Skeletal muscle satellite cell (primary cell): Measurements from ENCODE around the gene RPIA.
"Not testable (repeated sequence)": the region's sequence is repeated elsewhere in the genome, so short reads cannot be mapped to it uniquely, and the experiment has no call there.

Experiments
- H3K27me3 ChIP-seq: 2 replicates; pipeline ENCODE4 v1.7.0; 2013; ENCODE audit warnings: low read length; ENCODE audit not compliant: control insufficient read depth, insufficient read depth
- H3K36me3 ChIP-seq: 2 replicates; pipeline ENCODE4 v1.7.0; 2013; ENCODE audit warnings: mild to moderate bottlenecking, control low read depth, low read length; ENCODE audit not compliant: insufficient read depth
- H3K4me1 ChIP-seq: 2 replicates; pipeline ENCODE4 v1.7.0; 2013; ENCODE audit warnings: low read length; ENCODE audit not compliant: control insufficient read depth, insufficient read depth
- H3K4me2 ChIP-seq: 2 replicates; pipeline ENCODE4 v1.7.0; 2013; ENCODE audit warnings: mild to moderate bottlenecking, low read length
- H3K4me3 ChIP-seq: 2 replicates; pipeline ENCODE4 v1.7.0; 2013; ENCODE audit warnings: low read length
- H3K9ac ChIP-seq: 2 replicates; pipeline ENCODE4 v1.7.0; 2013; ENCODE audit warnings: mild to moderate bottlenecking, low read depth, low read length, moderate library complexity
- H3K9me3 ChIP-seq: replicated peaks from 2 replicates; pipeline ENCODE4 v1.7.0; 2013; ENCODE audit warnings: mild to moderate bottlenecking, control low read depth, low read length

The RPIA gene

GRCh38 chr2:88760819-88761598 is 69.5 kb downstream of the RPIA start:
- no peak overlapping the region for H3K4me2 ChIP-seq
- no peaks in the 10 kb centered on the region for H3K36me3 ChIP-seq
- H3K9me3 ChIP-seq, result no peaks in the 10 kb centered on the region
- peaks cover 17% of the 10 kb centered on the region for H3K27me3 ChIP-seq
- H3K4me1 ChIP-seq, result peaks cover 10% of the 10 kb centered on the region
- H3K9ac ChIP-seq, result no peak overlapping the region
- no peak overlapping the region for H3K4me3 ChIP-seq

GRCh38 chr2:88764141-88764849 is 72.8 kb downstream of the RPIA start:
- H3K4me2 ChIP-seq, result no peak overlapping the region
- H3K36me3 ChIP-seq, result no peaks in the 10 kb centered on the region
- H3K27me3 ChIP-seq, result peaks cover 20% of the 10 kb centered on the region
- H3K9me3 ChIP-seq, result no peaks in the 10 kb centered on the region
- no peak overlapping the region for H3K9ac ChIP-seq
- no peak overlapping the region for H3K4me3 ChIP-seq
- H3K4me1 ChIP-seq, result peaks cover 10% of the 10 kb centered on the region

- Histone ChIP-seq H3K27me3 (peaks cover 21% of the 10 kb centered on the region), H3K9ac (no peak overlapping the region), H3K36me3 (no peaks in the 10 kb centered on the region), H3K4me1 (peaks cover 10% of the 10 kb centered on the region), H3K4me2 (peak overlapping the region; percentile 85), H3K9me3 (no peaks in the 10 kb centered on the region), H3K4me3 (no peak overlapping the region)
Observed at GRCh38 chr2:88764850-88765153, 73.3 kb downstream of the RPIA start.

GRCh38 chr2:88765154-88765888 is 73.8 kb downstream of the RPIA start:
- Histone ChIP-seq H3K36me3 (no peaks in the 10 kb centered on the region), H3K27me3 (peaks cover 26% of the 10 kb centered on the region), H3K4me2 (peak overlapping the region; percentile 85), H3K9me3 (no peaks in the 10 kb centered on the region), H3K4me3 (peak overlapping the region; percentile 59), H3K9ac (no peak overlapping the region), H3K4me1 (peaks cover 10% of the 10 kb centered on the region)

GRCh38 chr2:88765889-88766481 is 74.5 kb downstream of the RPIA start:
- peaks cover 26% of the 10 kb centered on the region for H3K27me3 ChIP-seq
- H3K9me3 ChIP-seq, H3K9ac ChIP-seq, H3K36me3 ChIP-seq: not testable (repeated sequence)
- peak overlapping the region; percentile 85 for H3K4me2 ChIP-seq
- H3K4me1 ChIP-seq, result peaks cover 10% of the 10 kb centered on the region
- H3K4me3 ChIP-seq, result peak overlapping the region; percentile 59

GRCh38 chr2:88770016-88770415 is 78.5 kb downstream of the RPIA start:
- Histone ChIP-seq H3K9me3 (no peaks in the 10 kb centered on the region), H3K4me1 (peaks cover 9% of the 10 kb centered on the region), H3K27me3 (peaks cover 19% of the 10 kb centered on the region), H3K4me2 (no peak overlapping the region), H3K4me3 (no peak overlapping the region), H3K36me3 (no peaks in the 10 kb centered on the region), H3K9ac (no peak overlapping the region)

- H3K9me3 ChIP-seq, H3K9ac ChIP-seq, H3K4me1 ChIP-seq, H3K36me3 ChIP-seq, H3K27me3 ChIP-seq, H3K4me3 ChIP-seq, H3K4me2 ChIP-seq: not testable (repeated sequence)
Observed at GRCh38 chr2:88773233-88774028, 82.0 kb downstream of the RPIA start.

GRCh38 chr2:88789213-88789612 is 97.7 kb downstream of the RPIA start:
- H3K9ac ChIP-seq, H3K4me1 ChIP-seq, H3K4me3 ChIP-seq, H3K4me2 ChIP-seq, H3K9me3 ChIP-seq, H3K36me3 ChIP-seq, H3K27me3 ChIP-seq: not testable (repeated sequence)

- H3K9me3 ChIP-seq, H3K4me3 ChIP-seq, H3K4me1 ChIP-seq, H3K9ac ChIP-seq, H3K27me3 ChIP-seq, H3K4me2 ChIP-seq, H3K36me3 ChIP-seq: not testable (repeated sequence)
Observed at GRCh38 chr2:88795932-88796331, 104.5 kb downstream of the RPIA start.

GRCh38 chr2:88796523-88796922 is 105.0 kb downstream of the RPIA start:
- not testable (repeated sequence) for H3K4me3 ChIP-seq, H3K4me2 ChIP-seq, H3K27me3 ChIP-seq, H3K9ac ChIP-seq, H3K36me3 ChIP-seq, H3K4me1 ChIP-seq, H3K9me3 ChIP-seq

GRCh38 chr2:88797164-88797563 is 105.7 kb downstream of the RPIA start:
- not testable (repeated sequence) for H3K36me3 ChIP-seq, H3K9ac ChIP-seq, H3K4me1 ChIP-seq, H3K4me2 ChIP-seq, H3K27me3 ChIP-seq, H3K4me3 ChIP-seq, H3K9me3 ChIP-seq
